ENCODE data around the gene NFKBIE. TPM values are rescaled to one million over a fixed set of nuclear protein-coding genes. Genes with fewer than 3 reads are reported as not detected.

Gene NFKBIE
- total and polyA plus RNA-seq, 8 donors: 2.5 to 16.9 (median 7.6) TPM

DNA sequence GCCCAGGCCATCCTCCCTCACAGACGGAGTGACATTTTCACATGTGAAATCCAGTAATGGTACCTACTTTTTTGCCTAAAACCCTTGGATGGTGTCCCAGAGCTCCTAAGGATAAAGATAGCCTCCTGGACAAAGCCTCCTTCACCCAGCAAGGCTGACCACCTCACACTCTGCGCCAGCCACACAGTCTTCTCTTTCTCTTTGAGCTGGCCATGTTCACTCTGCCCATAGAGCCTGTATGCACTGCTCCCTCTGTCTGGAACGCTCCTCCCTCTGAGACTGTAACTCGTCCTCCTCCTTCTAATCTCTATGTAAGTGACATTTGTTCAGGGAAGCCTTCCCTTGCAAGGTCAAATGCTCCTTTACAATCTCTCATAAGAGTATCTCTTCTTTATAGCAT is 19.5 kb upstream of the NFKBIE start:
- no peak for ATAC-seq
- H3K4me3 ChIP-seq: no peak overlapping the region
- no peaks in the 10 kb centered on the region for H3K9me3 ChIP-seq
- no peak overlapping the region for H3K27ac ChIP-seq
- FAIRE-seq: no peak
- no peak for TF ChIP-seq CTCF (IDR thresholded peaks at IDR 0.05)
- H3K27me3 ChIP-seq: no peaks in the 10 kb centered on the region
- 38 to 45% methylated on average over 4 of the region's 4 CpGs for WGBS, 2 donors
- no peak for DNase-seq
- intact Hi-C loops (cut with DNase I): no loop called here
- H3K36me3 ChIP-seq: no peaks in the 10 kb centered on the region
- H3K4me1 ChIP-seq: no peaks in the 10 kb centered on the region

- Histone ChIP-seq H3K4me3 (no peak overlapping the region), H3K9me3 (no peaks in the 10 kb centered on the region), H3K36me3 (no peaks in the 10 kb centered on the region), H3K4me1 (no peaks in the 10 kb centered on the region), H3K27me3 (no peaks in the 10 kb centered on the region), H3K27ac (no peak overlapping the region)
- no peak for FAIRE-seq
- 34 to 35% methylated on average over 2 of the region's 2 CpGs for WGBS, 2 donors
- no peak for ATAC-seq
- no peak for TF ChIP-seq CTCF (IDR thresholded peaks at IDR 0.05)
- DNase-seq: no peak
- intact Hi-C loops (cut with DNase I): no loop called here
These were observed 18.8 kb upstream of the NFKBIE start for GRCh38 chr6:44284121-44284520.

DNA sequence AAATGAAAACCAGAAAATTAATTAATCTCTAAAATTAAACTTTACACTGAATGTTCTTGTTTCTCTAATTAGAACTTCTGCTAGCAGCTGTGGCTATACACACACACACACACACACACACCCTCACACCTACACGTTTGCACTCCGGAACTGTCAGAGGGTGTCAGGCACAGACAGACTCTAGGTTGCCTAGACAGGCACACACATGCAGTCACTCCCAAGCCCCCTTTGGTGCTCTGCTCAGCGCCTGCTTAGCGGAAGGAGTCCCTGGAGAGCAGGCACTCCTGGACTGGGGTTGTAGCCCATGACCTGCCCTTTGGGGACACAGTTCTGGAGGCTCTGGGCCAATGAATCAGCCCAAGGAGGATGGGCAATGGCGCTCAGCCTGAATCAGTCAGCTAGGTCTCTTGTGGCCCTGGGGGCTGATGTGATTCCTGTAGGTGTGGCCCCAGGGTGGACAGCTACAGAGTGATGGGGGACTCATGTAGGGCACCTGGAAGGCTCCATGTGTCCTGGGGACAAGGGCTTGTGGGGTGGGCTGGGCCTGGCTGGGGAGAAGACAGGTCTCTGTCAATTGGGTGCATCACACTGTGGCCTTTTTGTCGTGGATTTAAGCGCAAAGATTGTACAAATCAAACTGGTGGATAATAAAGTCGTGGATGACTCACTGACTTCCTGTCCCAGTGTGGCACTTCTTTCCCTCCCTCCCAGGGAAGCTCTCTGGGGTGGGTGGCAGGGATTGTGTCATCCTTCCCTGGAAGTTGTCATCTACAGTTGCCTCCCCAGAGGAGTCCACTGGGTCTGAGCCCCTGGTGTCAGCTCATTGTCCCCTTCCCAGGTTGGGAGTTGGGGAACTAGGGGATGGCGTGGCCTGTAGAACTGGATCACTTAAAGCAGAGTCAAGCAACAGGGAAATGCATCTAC is 13.7 kb upstream of the NFKBIE start:
- DNase-seq (peak in 1 of 6 donors; percentile 23), FAIRE-seq (no peak), ATAC-seq (no peak)
- H3K9me3 ChIP-seq: no peaks in the 10 kb centered on the region
- H3K36me3 ChIP-seq: no peaks in the 10 kb centered on the region
- 61 to 64% methylated on average over 9 of the region's 9 CpGs for WGBS, 2 donors
- H3K4me3 ChIP-seq: no peak overlapping the region
- H3K27me3 ChIP-seq: peaks cover 0 to 9% (median 3%) of the 10 kb centered on the region in 4 donors
- H3K27ac ChIP-seq: no peak overlapping the region
- H3K4me1 ChIP-seq: peaks cover 0 to 3% (median 0%) of the 10 kb centered on the region in 3 donors
- intact Hi-C loops (cut with DNase I): no loop called here
- TF ChIP-seq CTCF (IDR thresholded peaks at IDR 0.05): no peak

DNA sequence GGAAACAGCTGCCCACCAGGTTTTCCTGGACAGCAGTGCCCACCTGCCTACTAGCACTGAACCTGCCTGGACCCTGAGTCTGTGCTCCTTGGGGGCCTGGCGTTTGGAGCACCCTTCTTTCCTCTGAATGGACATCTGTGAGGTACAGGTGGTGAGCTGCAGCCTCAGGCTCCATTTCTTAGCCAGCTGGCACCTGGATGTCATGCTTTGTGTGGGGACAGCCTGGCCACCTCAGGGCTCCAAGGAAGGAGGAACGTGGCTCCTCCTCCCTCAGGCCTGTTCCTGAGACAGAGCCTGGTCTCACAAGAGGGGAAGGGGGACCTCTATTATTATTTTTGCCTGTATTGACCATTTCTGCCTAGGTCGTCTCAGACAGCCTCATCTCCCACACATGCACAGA is 13.0 kb upstream of the NFKBIE start:
- Histone ChIP-seq H3K27me3 (peaks cover 0 to 9% (median 3%) of the 10 kb centered on the region in 4 donors), H3K4me3 (no peak overlapping the region), H3K27ac (no peak overlapping the region), H3K9me3 (no peaks in the 10 kb centered on the region), H3K4me1 (peaks cover 0 to 3% (median 0%) of the 10 kb centered on the region in 3 donors), H3K36me3 (no peaks in the 10 kb centered on the region)
- FAIRE-seq: no peak
- no peak for TF ChIP-seq CTCF (IDR thresholded peaks at IDR 0.05)
- peak in 1 of 6 donors; percentile 25 for DNase-seq
- no peak for ATAC-seq
- WGBS, 2 donors: 52 to 59% methylated on average over 3 of the region's 3 CpGs
- intact Hi-C loops (cut with DNase I): no loop called here

DNA sequence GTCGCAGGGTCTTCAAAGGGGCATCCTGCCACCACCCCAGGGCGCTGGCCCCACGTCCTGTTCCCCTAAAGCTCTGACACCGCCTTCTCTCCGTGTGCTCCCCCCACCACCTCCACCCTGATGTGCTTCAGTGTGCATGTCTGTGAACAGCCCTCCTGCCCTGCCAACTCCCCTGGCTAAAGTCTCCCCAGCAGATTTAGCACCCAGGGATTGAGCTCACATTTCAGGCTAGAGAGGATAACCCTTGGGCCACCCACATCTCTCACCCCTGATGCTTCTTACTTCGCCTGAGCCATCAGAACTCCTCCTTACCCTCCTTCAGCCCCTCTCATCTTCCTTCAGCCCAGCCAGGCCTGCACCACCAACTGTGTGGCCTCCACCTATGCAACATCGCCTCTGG is 12.4 kb upstream of the NFKBIE start:
- H3K4me3 ChIP-seq: no peak overlapping the region
- TF ChIP-seq CTCF (IDR thresholded peaks at IDR 0.05): no peak
- H3K27me3 ChIP-seq: peaks cover 0 to 9% (median 3%) of the 10 kb centered on the region in 4 donors
- 70 to 84% methylated on average over 7 of the region's 7 CpGs for WGBS, 2 donors
- H3K36me3 ChIP-seq: no peaks in the 10 kb centered on the region
- intact Hi-C loops (cut with DNase I): no loop called here
- no peaks in the 10 kb centered on the region for H3K9me3 ChIP-seq
- no peak overlapping the region for H3K27ac ChIP-seq
- peaks cover 0 to 3% (median 0%) of the 10 kb centered on the region in 3 donors for H3K4me1 ChIP-seq
- DNase-seq: peak in 1 of 6 donors; percentile 19
- ATAC-seq: no peak
- FAIRE-seq: no peak
